CD14-positive monocyte (primary cell): ENCODE results near the gene HAL. TPM values are rescaled to one million over a fixed set of nuclear protein-coding genes. Genes with fewer than 3 reads are reported as not detected.

ENCODE experiments used
- DNase-seq, 3 donors: peaks; one replicate each; pipeline ENCODE4 v3.0.0-alpha.2; 2011 to 2022
- H2AFZ ChIP-seq: 2 replicates; pipeline ENCODE4 v1.6.0; 2012; ENCODE audit warnings: mild to moderate bottlenecking, low read depth, low read length, inconsistent platforms; ENCODE audit not compliant: insufficient read depth, poor library complexity, severe bottlenecking
- H3K27ac ChIP-seq, 2 donors: 1 replicate in 1 of 2; 2 replicates in 1 of 2; pipeline ENCODE4 v1.5.1; 2012 to 2013; ENCODE audit warnings: low read length in 2 of 2, control low read depth in 1 of 2, inconsistent platforms in 1 of 2, low read depth in 1 of 2, mild to moderate bottlenecking in 1 of 2
- H3K27me3 ChIP-seq, 2 donors: one replicate each; pipeline versions ENCODE4 v1.6.0 to v1.6.1; 2011 to 2013; ENCODE audit warnings: low read length in 2 of 2; ENCODE audit not compliant: control insufficient read depth in 2 of 2, insufficient read depth in 2 of 2
- H3K36me3 ChIP-seq, 2 donors: replicated peaks in 1 of 2; 1 replicate in 1 of 2; 2 replicates in 1 of 2; pipeline versions ENCODE4 v1.5.1 to v1.6.1; 2012 to 2013; ENCODE audit warnings: low read length in 2 of 2, control low read depth in 1 of 2, inconsistent platforms in 1 of 2, mild to moderate bottlenecking in 1 of 2; ENCODE audit not compliant: insufficient read depth in 2 of 2, control insufficient read depth in 1 of 2
- H3K4me1 ChIP-seq, 2 donors: 1 replicate in 1 of 2; 2 replicates in 1 of 2; pipeline versions ENCODE4 v1.5.1 to v1.6.1; 2012 to 2013; ENCODE audit warnings: low read length in 2 of 2, control low read depth in 1 of 2, inconsistent platforms in 1 of 2, mild to moderate bottlenecking in 1 of 2, moderate library complexity in 1 of 2; ENCODE audit not compliant: insufficient read depth in 2 of 2, control insufficient read depth in 1 of 2
- H3K4me2 ChIP-seq: replicated peaks from 2 replicates; pipeline ENCODE3; 2012; ENCODE audit warnings: low read length, moderate library complexity, mild to moderate bottlenecking; ENCODE audit not compliant: poor library complexity, severe bottlenecking; ENCODE audit errors: extremely low read depth
- H3K4me3 ChIP-seq, 3 experiments: fragments of 200-600 bp in 1 of 3; sonication (generic) in 1 of 3; replicated peaks in 1 of 3; 1 replicate in 2 of 3; 2 replicates in 1 of 3; pipeline ENCODE4 v1.5.1; 2011 to 2013; ENCODE audit warnings: low read length in 3 of 3, mild to moderate bottlenecking in 3 of 3, control low read depth in 2 of 3, low read depth in 2 of 3, inconsistent platforms in 1 of 3, moderate library complexity in 1 of 3
- H3K79me2 ChIP-seq: 2 replicates; pipeline ENCODE4 v1.6.0; 2012; ENCODE audit warnings: mild to moderate bottlenecking, control low read depth, inconsistent platforms, low read length, moderate library complexity; ENCODE audit not compliant: insufficient read depth
- H3K9ac ChIP-seq: 2 replicates; pipeline ENCODE4 v1.6.0; 2017; ENCODE audit warnings: low read length, mild to moderate bottlenecking; ENCODE audit not compliant: insufficient read depth, poor library complexity, severe bottlenecking
- H3K9me3 ChIP-seq, 2 donors: replicated peaks in 1 of 2; 1 replicate in 1 of 2; 2 replicates in 1 of 2; pipeline versions ENCODE4 v1.5.1 to v1.6.1; 2012 to 2013; ENCODE audit warnings: low read length in 2 of 2, control low read depth in 1 of 2; ENCODE audit not compliant: control insufficient read depth in 1 of 2, insufficient read depth in 1 of 2
- H4K20me1 ChIP-seq: 2 replicates; pipeline ENCODE4 v1.6.0; 2012; ENCODE audit warnings: mild to moderate bottlenecking, low read length, control low read depth, moderate library complexity; ENCODE audit not compliant: insufficient read depth
- H3K27ac Mint-ChIP-seq, 7 donors: one replicate each; pipeline ENCODE4 v1.8.0; 2020; ENCODE audit warnings: mild to moderate bottlenecking in 7 of 7, mixed read lengths in 7 of 7, moderate library complexity in 6 of 7, inconsistent platforms in 2 of 7
- H3K27me3 Mint-ChIP-seq, 3 donors: one replicate each; pipeline ENCODE4 v1.8.0; 2021 to 2022; ENCODE audit warnings: low read depth in 3 of 3, mild to moderate bottlenecking in 3 of 3, mixed read lengths in 3 of 3, moderate library complexity in 3 of 3, inconsistent platforms in 1 of 3
- H3K36me3 Mint-ChIP-seq, 2 donors: one replicate each; pipeline ENCODE4 v1.8.0; 2020; ENCODE audit warnings: mixed read lengths in 2 of 2, inconsistent platforms in 1 of 2, mild to moderate bottlenecking in 1 of 2
- H3K4me1 Mint-ChIP-seq: one replicate; pipeline ENCODE4 v1.8.0; 2020; ENCODE audit warnings: mild to moderate bottlenecking, mixed read lengths
- H3K4me3 Mint-ChIP-seq, 2 donors: one replicate each; pipeline ENCODE4 v1.8.0; 2020; ENCODE audit warnings: mild to moderate bottlenecking in 2 of 2, mixed read lengths in 2 of 2, moderate library complexity in 1 of 2
- H3K9me3 Mint-ChIP-seq, 7 donors: one replicate each; pipeline ENCODE4 v1.8.0; 2020 to 2022; ENCODE audit warnings: mixed read lengths in 7 of 7, mild to moderate bottlenecking in 6 of 7, moderate library complexity in 6 of 7, inconsistent platforms in 2 of 7
- CTCF ChIP-seq: fragments of 200-600 bp; IDR thresholded peaks from one replicate; pipeline ENCODE4 v1.8.0; 2022; ENCODE audit warnings: antibody characterized with exemption, mild to moderate bottlenecking
- WGBS: methylation state at CpG from one replicate; pipeline ENCODE4 v1.1.5; 2013; ENCODE audit warnings: missing lambda C conversion rate; ENCODE audit not compliant: insufficient coverage; 5-methylcytosine and 5-hydroxymethylcytosine counted together
- intact Hi-C, 2 donors: fragments of 100-400 bp; cut with micrococcal nuclease; formaldehyde crosslinking; loops; one replicate each; pipeline versions ENCODE4 v1.15.0 to v1.15.1; 2023
- polyA plus RNA-seq, 3 donors: library from polyadenylated mRNA; depleted of rRNA in 1 of 3; unstranded in 2 of 3; stranded (reverse) in 1 of 3; fragments of 300-500 nt in 2 of 3; fragments of >200 nt in 1 of 3; fragmentation: Illumina TruSeq in 2 of 3; gene quantifications; 1 replicate in 2 of 3; 2 replicates in 1 of 3; pipeline ENCODE4 v1.2.3, GENCODE V29; 2012 to 2021

The HAL gene
- polyA plus RNA-seq, 3 donors, result 28.0 to 42.0 (median 29.2) TPM

- H3K36me3 ChIP-seq, result peaks cover 45 to 51% of the 10 kb centered on the region in 2 donors
- DNase-seq, result no peak
- no CpG with 5 or more reads among the region's 1 CpG for WGBS
- no peak overlapping the region for H3K4me2 ChIP-seq
- no peak overlapping the region for H3K4me3 Mint-ChIP-seq
- no peaks in the 10 kb centered on the region for H3K9me3 ChIP-seq
- peaks cover 98% of the 10 kb centered on the region for H3K79me2 ChIP-seq
- H3K4me3 ChIP-seq, result no peak overlapping the region
- H3K4me1 Mint-ChIP-seq, result peaks cover 52% of the 10 kb centered on the region
- H3K9ac ChIP-seq, result no peak overlapping the region
- H3K27ac ChIP-seq, result peak overlapping the region in 1 of 2 donors; percentile 53
- H3K9me3 Mint-ChIP-seq, result peaks cover 0 to 3% (median 0%) of the 10 kb centered on the region in 7 donors
- intact Hi-C loops, result no loop called here
- H3K27me3 Mint-ChIP-seq, result no peaks in the 10 kb centered on the region
- H3K36me3 Mint-ChIP-seq, result peaks cover 42 to 67% of the 10 kb centered on the region in 2 donors
- no peak for TF ChIP-seq CTCF
- H3K27ac Mint-ChIP-seq, result peak overlapping the region; percentile 36 to 87 (median 69)
- peaks cover 58 to 60% of the 10 kb centered on the region in 2 donors for H3K4me1 ChIP-seq
- peaks cover 72% of the 10 kb centered on the region for H4K20me1 ChIP-seq
- H3K27me3 ChIP-seq, result no peaks in the 10 kb centered on the region
- H2AFZ ChIP-seq, result no peak overlapping the region
Observed at GRCh38 chr12:96028538-96028937, 32.4 kb upstream of the HAL start.

- no peaks in the 10 kb centered on the region for H3K27me3 ChIP-seq
- no peak for DNase-seq
- Mint-ChIP-seq H3K27ac (no peak overlapping the region), H3K4me3 (no peak overlapping the region), H3K36me3 (peaks cover 61 to 80% of the 10 kb centered on the region in 2 donors), H3K27me3 (no peaks in the 10 kb centered on the region), H3K4me1 (peaks cover 48% of the 10 kb centered on the region), H3K9me3 (peaks cover 0 to 3% (median 0%) of the 10 kb centered on the region in 7 donors)
- H3K4me1 ChIP-seq, result peaks cover 50% of the 10 kb centered on the region in 2 donors
- H3K9me3 ChIP-seq, result no peaks in the 10 kb centered on the region
- no peak overlapping the region for H3K9ac ChIP-seq
- intact Hi-C loops, result no loop called here
- H3K36me3 ChIP-seq, result peaks cover 67 to 73% of the 10 kb centered on the region in 2 donors
- H2AFZ ChIP-seq, result no peak overlapping the region
- WGBS, result no CpG with 5 or more reads among the region's 1 CpG
- peaks cover 55% of the 10 kb centered on the region for H4K20me1 ChIP-seq
- no peak overlapping the region for H3K4me2 ChIP-seq
- peaks cover 93% of the 10 kb centered on the region for H3K79me2 ChIP-seq
- H3K27ac ChIP-seq, result no peak overlapping the region
- no peak overlapping the region for H3K4me3 ChIP-seq
- TF ChIP-seq CTCF, result no peak
Observed at GRCh38 chr12:96026331-96026730, 30.2 kb upstream of the HAL start.
